Amniotic stem cell (primary cell): ENCODE measurements around the gene ECI1.

Experiments used
- DNase-seq: peaks from one replicate; lab custom pipeline; 2025; lab: John Stamatoyannopoulos, UW

Gene ECI1

GRCh38 chr16:2195322-2196161, 55.8 kb downstream of the ECI1 start:
- DNase-seq = no peak

- DNase-seq = no peak
Observed at GRCh38 chr16:2194852-2195321, 56.5 kb downstream of the ECI1 start.

DNA sequence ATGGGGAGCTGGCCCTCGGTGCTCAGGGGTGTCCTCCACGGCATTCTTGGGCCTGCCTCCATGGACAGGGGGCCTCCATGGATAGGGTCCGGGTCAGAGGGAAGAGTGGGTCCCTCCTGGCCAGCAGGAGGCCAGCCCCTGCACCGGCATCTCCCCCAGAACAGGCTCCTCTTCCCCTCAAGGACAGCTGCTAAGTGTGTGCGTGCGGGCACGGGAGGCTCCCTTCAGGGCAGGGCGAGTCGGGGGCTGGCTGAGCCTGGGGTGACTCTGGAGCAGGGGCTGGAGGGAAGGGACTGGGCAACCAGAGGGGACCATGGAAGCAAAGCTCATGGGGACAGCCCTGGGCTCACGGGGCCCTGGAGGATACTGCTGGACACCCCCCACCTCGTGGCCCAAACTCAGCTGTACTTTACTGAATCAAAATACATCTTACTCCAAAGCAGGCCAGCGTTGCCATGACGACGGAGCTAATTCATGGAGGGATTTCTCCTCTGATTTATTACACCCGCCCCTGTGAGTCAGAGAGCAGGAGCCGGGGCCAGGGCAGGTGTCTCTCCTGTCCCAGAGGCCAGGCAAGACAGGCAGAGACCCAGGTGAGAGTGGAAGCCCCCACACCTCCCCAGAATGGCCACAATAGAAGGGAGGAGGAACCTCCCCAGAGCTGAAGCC, 57.1 kb downstream of the ECI1 start:
- no peak for DNase-seq

DNA sequence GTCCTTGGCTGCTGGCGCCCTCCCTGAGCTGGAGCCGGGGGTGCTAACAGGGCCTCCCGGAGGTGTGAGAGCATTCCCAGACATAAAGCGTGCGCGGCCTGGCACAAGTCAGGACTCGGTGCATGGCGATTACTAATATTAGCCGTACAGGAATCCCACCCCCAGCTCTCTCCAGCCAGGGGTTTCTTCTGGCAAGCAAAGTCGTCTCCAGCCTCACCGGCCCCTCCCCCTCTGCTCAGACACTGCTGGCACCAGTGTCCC, 60.0 kb downstream of the ECI1 start:
- DNase-seq = no peak

GRCh38 chr16:2190659-2191445, 60.5 kb downstream of the ECI1 start:
- no peak for DNase-seq

GRCh38 chr16:2190002-2190658, 61.3 kb downstream of the ECI1 start:
- DNase-seq = no peak
